Fibroblast of villous mesenchyme (primary cell): Measurements from ENCODE around the gene NFKBIZ. TPM values are rescaled to one million over a fixed set of nuclear protein-coding genes. Genes with fewer than 3 reads are reported as not detected.

ENCODE experiments used
- DNase-seq: peaks from one replicate; pipeline ENCODE4 v3.0.0-alpha.2; 2010; ENCODE audit warnings: low read depth
- H3K4me3 ChIP-seq: 2 replicates; pipeline ENCODE4 v1.5.1; 2011; ENCODE audit warnings: low read depth, mild to moderate bottlenecking, low read length
- total RNA-seq: library from RNA; depleted of rRNA; stranded (reverse); fragments of >200 nt; gene quantifications from 2 replicates; pipeline ENCODE4 v1.2.3, GENCODE V29; 2012
- TF ChIP-seq, protein P1 (sequence below): IDR thresholded peaks from 2 replicates; pipeline ENCODE4 v1.5.1; 2012; ENCODE audit warnings: low read depth, mild to moderate bottlenecking, low read length; ENCODE audit not compliant: insufficient read depth

NFKBIZ gene
- total RNA-seq, 1 donor: 108 TPM

DNA sequence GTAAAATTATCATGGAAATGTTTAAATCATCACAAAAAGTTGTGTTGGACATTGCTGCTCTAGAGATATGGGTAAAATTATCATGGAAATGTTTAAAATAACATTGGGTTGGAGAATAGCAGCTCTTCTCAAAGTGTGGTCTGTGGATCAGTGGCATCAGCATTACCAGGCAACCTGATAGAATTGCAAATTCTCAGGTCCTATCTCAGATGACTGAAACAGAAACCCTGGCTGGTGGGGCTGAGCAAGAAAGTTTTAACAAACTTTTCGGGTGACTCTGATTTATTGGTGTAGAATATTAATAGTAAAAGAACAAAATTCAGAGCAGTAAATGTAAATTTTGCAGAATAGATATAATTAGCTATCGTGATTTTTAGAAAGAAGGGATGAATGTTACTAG, 41.4 kb upstream of the NFKBIZ start:
- TF ChIP-seq, protein P1, sequence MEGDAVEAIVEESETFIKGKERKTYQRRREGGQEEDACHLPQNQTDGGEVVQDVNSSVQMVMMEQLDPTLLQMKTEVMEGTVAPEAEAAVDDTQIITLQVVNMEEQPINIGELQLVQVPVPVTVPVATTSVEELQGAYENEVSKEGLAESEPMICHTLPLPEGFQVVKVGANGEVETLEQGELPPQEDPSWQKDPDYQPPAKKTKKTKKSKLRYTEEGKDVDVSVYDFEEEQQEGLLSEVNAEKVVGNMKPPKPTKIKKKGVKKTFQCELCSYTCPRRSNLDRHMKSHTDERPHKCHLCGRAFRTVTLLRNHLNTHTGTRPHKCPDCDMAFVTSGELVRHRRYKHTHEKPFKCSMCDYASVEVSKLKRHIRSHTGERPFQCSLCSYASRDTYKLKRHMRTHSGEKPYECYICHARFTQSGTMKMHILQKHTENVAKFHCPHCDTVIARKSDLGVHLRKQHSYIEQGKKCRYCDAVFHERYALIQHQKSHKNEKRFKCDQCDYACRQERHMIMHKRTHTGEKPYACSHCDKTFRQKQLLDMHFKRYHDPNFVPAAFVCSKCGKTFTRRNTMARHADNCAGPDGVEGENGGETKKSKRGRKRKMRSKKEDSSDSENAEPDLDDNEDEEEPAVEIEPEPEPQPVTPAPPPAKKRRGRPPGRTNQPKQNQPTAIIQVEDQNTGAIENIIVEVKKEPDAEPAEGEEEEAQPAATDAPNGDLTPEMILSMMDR: no peak
- no peak overlapping the region for H3K4me3 ChIP-seq
- DNase-seq: no peak

DNA sequence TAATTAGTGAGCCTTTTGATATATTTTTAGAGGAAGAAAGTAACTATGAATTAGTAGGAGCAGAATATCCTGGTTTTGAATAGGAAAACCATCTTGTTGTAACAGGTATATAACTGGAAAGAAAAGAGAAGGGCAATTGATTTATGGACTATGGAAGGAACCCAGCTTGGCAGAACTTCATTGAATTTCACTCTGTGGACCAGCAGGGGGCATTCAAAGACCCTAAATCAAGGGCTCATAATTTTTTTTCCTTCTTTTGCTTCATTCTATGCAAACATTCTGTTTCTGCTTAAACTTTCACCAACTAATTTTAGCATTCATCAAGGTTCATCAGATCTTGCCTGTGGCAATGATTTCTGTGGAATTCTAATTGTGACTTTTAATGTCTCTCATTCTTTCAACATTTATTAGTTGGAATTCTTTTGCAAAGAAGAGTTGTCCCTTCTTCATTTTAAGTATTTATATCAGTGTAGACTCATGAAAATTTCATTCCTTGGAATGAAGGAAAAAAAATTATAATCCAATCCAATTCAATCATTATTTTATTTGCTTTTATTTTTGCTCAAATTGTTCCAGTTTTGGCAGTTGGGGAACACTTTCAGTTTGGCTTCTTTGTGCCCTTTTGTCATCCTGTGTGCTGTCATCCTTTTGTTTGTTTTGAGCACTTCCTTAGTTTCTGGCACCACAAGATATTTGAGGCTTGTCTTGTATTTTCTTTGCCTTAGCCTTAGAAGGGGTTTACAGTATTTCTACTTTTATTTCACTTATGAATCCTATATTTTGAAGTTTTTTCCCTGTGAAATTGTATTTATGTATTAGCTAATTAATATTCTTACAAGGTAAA, 39.9 kb upstream of the NFKBIZ start:
- TF ChIP-seq, protein P1: peak; percentile 64
- H3K4me3 ChIP-seq: no peak overlapping the region
- DNase-seq: peak; percentile 62

DNA sequence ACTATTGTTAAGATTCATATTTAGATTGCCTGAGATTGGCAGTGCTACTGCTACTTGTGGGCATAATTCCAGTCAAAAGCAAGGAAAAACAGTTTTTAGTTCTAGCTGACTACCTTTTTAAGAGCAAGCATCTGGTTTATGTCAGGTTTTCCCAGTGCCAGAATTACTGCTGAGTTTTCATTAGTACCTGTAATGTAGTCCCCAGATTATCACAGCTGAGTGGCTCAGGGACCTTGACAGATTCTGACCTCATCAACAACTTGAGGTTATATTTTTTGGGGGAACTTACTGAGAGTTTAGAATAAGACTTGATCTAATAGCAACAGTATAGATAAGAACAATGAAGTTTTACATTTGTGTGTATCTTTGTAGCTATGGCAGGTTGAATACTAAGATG, 39.3 kb upstream of the NFKBIZ start:
- TF ChIP-seq, protein P1: no peak
- DNase-seq: no peak
- no peak overlapping the region for H3K4me3 ChIP-seq

DNA sequence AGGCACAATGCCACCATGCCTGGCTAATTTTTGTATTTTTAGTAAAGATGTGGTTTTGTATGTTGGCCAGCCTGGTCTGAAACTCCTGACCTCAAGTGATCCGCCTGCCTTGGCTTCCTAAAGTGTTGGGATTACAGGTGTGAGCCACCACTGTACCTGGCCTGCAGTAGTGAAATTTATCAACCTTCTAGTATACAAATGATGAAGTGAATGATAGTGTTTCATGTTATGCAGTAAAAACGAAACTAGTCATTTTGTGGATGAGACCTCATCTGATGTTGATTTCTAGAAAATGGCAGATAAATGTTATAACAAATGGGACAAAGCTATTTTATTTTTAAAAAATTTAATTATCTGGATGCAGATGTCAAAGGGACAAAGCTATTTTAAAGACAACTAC, 37.4 kb upstream of the NFKBIZ start:
- no peak overlapping the region for H3K4me3 ChIP-seq
- no peak for DNase-seq
- TF ChIP-seq, protein P1: no peak

DNA sequence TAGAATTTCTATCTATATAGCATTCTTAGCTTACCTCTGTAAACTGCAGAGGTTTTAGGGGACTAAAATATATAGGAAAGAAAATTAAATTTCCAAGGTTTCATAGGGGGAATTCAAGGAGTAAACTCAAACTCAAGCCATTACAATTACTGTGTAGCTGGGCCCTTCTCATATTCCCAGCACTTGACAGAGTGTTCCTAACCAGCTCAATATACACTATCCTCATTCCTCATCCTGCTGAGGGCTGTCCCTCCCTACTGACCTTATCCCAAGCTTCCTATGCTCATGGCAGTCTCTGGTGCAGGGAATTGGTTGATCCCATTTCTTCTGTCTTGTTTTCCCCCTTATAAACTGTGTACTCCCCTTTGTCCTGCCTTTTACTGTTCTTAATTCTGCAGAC, 36.4 kb upstream of the NFKBIZ start:
- DNase-seq: no peak
- TF ChIP-seq, protein P1: no peak
- no peak overlapping the region for H3K4me3 ChIP-seq

- DNase-seq: peak; percentile 68
- TF ChIP-seq, protein P1: peak; percentile 55
- no peak overlapping the region for H3K4me3 ChIP-seq
Measured at GRCh38 chr3:101813817-101814440, 35.4 kb upstream of the NFKBIZ start.

- no peak overlapping the region for H3K4me3 ChIP-seq
- DNase-seq: no peak
- TF ChIP-seq, protein P1: no peak
Measured at GRCh38 chr3:101814835-101815234, 34.5 kb upstream of the NFKBIZ start.
